ENCODE measurements around the gene CASK.
"Not testable (repeated sequence)": the region's sequence is repeated elsewhere in the genome, so short reads cannot be mapped to it uniquely, and the experiment has no call there.

CASK gene

GRCh38 chrX:41515376-41515775, 408.0 kb downstream of the CASK start:
- Histone ChIP-seq H3K23ac (ENCODE audit: low read length) (no peak overlapping the region), H3K9ac (ENCODE audit: low read length) (no peak overlapping the region), H3K4me2 (ENCODE audit: low read length) (no peak overlapping the region), H3K4me1 (ENCODE audit: control insufficient read depth, low read depth, low read length) (no peaks in the 10 kb centered on the region), H2AK5ac (ENCODE audit: low read length) (no peak overlapping the region), H2BK5ac (ENCODE audit: low read length) (no peak overlapping the region), H3K79me2 (ENCODE audit: control insufficient read depth, insufficient read depth, low read length) (no peaks in the 10 kb centered on the region), H2BK15ac (replicated peaks; ENCODE audit: low read depth) (no peak overlapping the region), H4K8ac (ENCODE audit: low read depth, low read length) (no peak overlapping the region), H3K4me3 (ENCODE audit: low read length) (no peak overlapping the region), H3K56ac (ENCODE audit: low read length) (no peak overlapping the region), H3K36me3 (ENCODE audit: control insufficient read depth, insufficient read depth, low read length) (no peaks in the 10 kb centered on the region), H3K4ac (ENCODE audit: low read depth, low read length) (no peak overlapping the region), H3K18ac (ENCODE audit: low read length) (no peak overlapping the region), H3K27me3 (ENCODE audit: insufficient read depth, low read length, poor library complexity) (no peaks in the 10 kb centered on the region), H4K5ac (ENCODE audit: low read length) (no peak overlapping the region), H3K27ac (ENCODE audit: low read depth, low read length) (no peak overlapping the region), H3K79me1 (ENCODE audit: low read length) (no peaks in the 10 kb centered on the region), H2BK120ac (ENCODE audit: low read depth, low read length) (no peak overlapping the region)
- no peak for DNase-seq
- whole genome bisulfite sequencing (ENCODE audit: extremely low coverage, insufficient coverage, low lambda C conversion rate), result no CpG with 5 or more reads among the region's 12 CpGs

GRCh38 chrX:41514179-41514578, 409.2 kb downstream of the CASK start:
- Histone ChIP-seq H3K9ac (ENCODE audit: low read length) (no peak overlapping the region), H3K4me2 (ENCODE audit: low read length) (no peak overlapping the region), H3K4ac (ENCODE audit: low read depth, low read length) (no peak overlapping the region), H3K4me3 (ENCODE audit: low read length) (no peak overlapping the region), H2BK120ac (ENCODE audit: low read depth, low read length) (no peak overlapping the region), H2AK5ac (ENCODE audit: low read length) (no peak overlapping the region), H3K79me1 (ENCODE audit: low read length) (no peaks in the 10 kb centered on the region), H4K8ac (ENCODE audit: low read depth, low read length) (no peak overlapping the region), H3K18ac (ENCODE audit: low read length) (no peak overlapping the region), H3K79me2 (ENCODE audit: control insufficient read depth, insufficient read depth, low read length) (no peaks in the 10 kb centered on the region), H3K56ac (ENCODE audit: low read length) (no peak overlapping the region), H2BK5ac (ENCODE audit: low read length) (no peak overlapping the region), H2BK15ac (replicated peaks; ENCODE audit: low read depth) (no peak overlapping the region), H3K27ac (ENCODE audit: low read depth, low read length) (no peak overlapping the region), H3K36me3 (ENCODE audit: control insufficient read depth, insufficient read depth, low read length) (no peaks in the 10 kb centered on the region), H3K27me3 (ENCODE audit: insufficient read depth, low read length, poor library complexity) (no peaks in the 10 kb centered on the region), H3K4me1 (ENCODE audit: control insufficient read depth, low read depth, low read length) (no peaks in the 10 kb centered on the region), H4K5ac (ENCODE audit: low read length) (no peak overlapping the region), H3K23ac (ENCODE audit: low read length) (no peak overlapping the region)
- WGBS (ENCODE audit: extremely low coverage, insufficient coverage, low lambda C conversion rate), result no CpG with 5 or more reads among the region's 9 CpGs
- DNase-seq, result no peak

- no CpG with 5 or more reads among the region's 7 CpGs for WGBS (ENCODE audit: extremely low coverage, insufficient coverage, low lambda C conversion rate)
- H4K5ac ChIP-seq (ENCODE audit: low read length); H2AK5ac ChIP-seq (ENCODE audit: low read length); H3K79me2 ChIP-seq (ENCODE audit: control insufficient read depth, insufficient read depth, low read length); H3K23ac ChIP-seq (ENCODE audit: low read length); H4K8ac ChIP-seq (ENCODE audit: low read depth, low read length); DNase-seq; H3K4me1 ChIP-seq (ENCODE audit: control insufficient read depth, low read depth, low read length); H3K56ac ChIP-seq (ENCODE audit: low read length); H3K79me1 ChIP-seq (ENCODE audit: low read length); H3K27me3 ChIP-seq (ENCODE audit: insufficient read depth, low read length, poor library complexity); H3K18ac ChIP-seq (ENCODE audit: low read length); H2BK15ac ChIP-seq (replicated peaks; ENCODE audit: low read depth); H2BK5ac ChIP-seq (ENCODE audit: low read length); H2BK120ac ChIP-seq (ENCODE audit: low read depth, low read length); H3K9ac ChIP-seq (ENCODE audit: low read length); H3K4ac ChIP-seq (ENCODE audit: low read depth, low read length); H3K27ac ChIP-seq (ENCODE audit: low read depth, low read length); H3K36me3 ChIP-seq (ENCODE audit: control insufficient read depth, insufficient read depth, low read length); H3K4me2 ChIP-seq (ENCODE audit: low read length); H3K4me3 ChIP-seq (ENCODE audit: low read length): not testable (repeated sequence)
These were observed 410.5 kb downstream of the CASK start for GRCh38 chrX:41512853-41513252.

GRCh38 chrX:41512394-41512793, 411.0 kb downstream of the CASK start:
- Histone ChIP-seq H3K4me1 (ENCODE audit: control insufficient read depth, low read depth, low read length) (no peaks in the 10 kb centered on the region), H3K4me3 (ENCODE audit: low read length) (no peak overlapping the region), H3K27ac (ENCODE audit: low read depth, low read length) (no peak overlapping the region), H4K8ac (ENCODE audit: low read depth, low read length) (no peak overlapping the region), H3K4me2 (ENCODE audit: low read length) (no peak overlapping the region), H3K56ac (ENCODE audit: low read length) (no peak overlapping the region), H3K79me2 (ENCODE audit: control insufficient read depth, insufficient read depth, low read length) (no peaks in the 10 kb centered on the region), H4K5ac (ENCODE audit: low read length) (no peak overlapping the region), H2BK15ac (replicated peaks; ENCODE audit: low read depth) (no peak overlapping the region), H3K23ac (ENCODE audit: low read length) (no peak overlapping the region), H2BK120ac (ENCODE audit: low read depth, low read length) (no peak overlapping the region), H2AK5ac (ENCODE audit: low read length) (no peak overlapping the region), H3K9ac (ENCODE audit: low read length) (no peak overlapping the region), H3K27me3 (ENCODE audit: insufficient read depth, low read length, poor library complexity) (no peaks in the 10 kb centered on the region), H3K4ac (ENCODE audit: low read depth, low read length) (no peak overlapping the region), H3K79me1 (ENCODE audit: low read length) (no peaks in the 10 kb centered on the region), H3K18ac (ENCODE audit: low read length) (no peak overlapping the region), H2BK5ac (ENCODE audit: low read length) (no peak overlapping the region), H3K36me3 (ENCODE audit: control insufficient read depth, insufficient read depth, low read length) (no peaks in the 10 kb centered on the region)
- WGBS (ENCODE audit: extremely low coverage, insufficient coverage, low lambda C conversion rate), result no CpG with 5 or more reads among the region's 4 CpGs
- DNase-seq, result no peak

- Histone ChIP-seq H3K23ac (ENCODE audit: low read length) (no peak overlapping the region), H3K27me3 (ENCODE audit: insufficient read depth, low read length, poor library complexity) (no peaks in the 10 kb centered on the region), H3K79me1 (ENCODE audit: low read length) (no peaks in the 10 kb centered on the region), H2BK15ac (replicated peaks; ENCODE audit: low read depth) (no peak overlapping the region), H3K56ac (ENCODE audit: low read length) (no peak overlapping the region), H3K4me2 (ENCODE audit: low read length) (no peak overlapping the region), H3K4me3 (ENCODE audit: low read length) (no peak overlapping the region), H3K36me3 (ENCODE audit: control insufficient read depth, insufficient read depth, low read length) (no peaks in the 10 kb centered on the region), H2BK120ac (ENCODE audit: low read depth, low read length) (no peak overlapping the region), H3K79me2 (ENCODE audit: control insufficient read depth, insufficient read depth, low read length) (no peaks in the 10 kb centered on the region), H2BK5ac (ENCODE audit: low read length) (no peak overlapping the region), H4K5ac (ENCODE audit: low read length) (no peak overlapping the region), H2AK5ac (ENCODE audit: low read length) (no peak overlapping the region), H3K4ac (ENCODE audit: low read depth, low read length) (no peak overlapping the region), H3K4me1 (ENCODE audit: control insufficient read depth, low read depth, low read length) (no peaks in the 10 kb centered on the region), H3K27ac (ENCODE audit: low read depth, low read length) (no peak overlapping the region), H3K9ac (ENCODE audit: low read length) (no peak overlapping the region), H4K8ac (ENCODE audit: low read depth, low read length) (no peak overlapping the region), H3K18ac (ENCODE audit: low read length) (no peak overlapping the region)
- DNase-seq, result no peak
- no CpG with 5 or more reads among the region's 4 CpGs for WGBS (ENCODE audit: extremely low coverage, insufficient coverage, low lambda C conversion rate)
These were observed 415.4 kb downstream of the CASK start for GRCh38 chrX:41507919-41508318.

- Histone ChIP-seq H4K5ac (ENCODE audit: low read length) (no peak overlapping the region), H3K27me3 (ENCODE audit: insufficient read depth, low read length, poor library complexity) (no peaks in the 10 kb centered on the region), H3K27ac (ENCODE audit: low read depth, low read length) (no peak overlapping the region), H3K4me2 (ENCODE audit: low read length) (no peak overlapping the region), H3K4me1 (ENCODE audit: control insufficient read depth, low read depth, low read length) (no peaks in the 10 kb centered on the region), H3K23ac (ENCODE audit: low read length) (no peak overlapping the region), H3K18ac (ENCODE audit: low read length) (no peak overlapping the region), H3K4ac (ENCODE audit: low read depth, low read length) (no peak overlapping the region), H4K8ac (ENCODE audit: low read depth, low read length) (no peak overlapping the region), H2BK5ac (ENCODE audit: low read length) (no peak overlapping the region), H3K36me3 (ENCODE audit: control insufficient read depth, insufficient read depth, low read length) (no peaks in the 10 kb centered on the region), H3K56ac (ENCODE audit: low read length) (no peak overlapping the region), H2AK5ac (ENCODE audit: low read length) (no peak overlapping the region), H2BK15ac (replicated peaks; ENCODE audit: low read depth) (no peak overlapping the region), H3K4me3 (ENCODE audit: low read length) (no peak overlapping the region), H3K9ac (ENCODE audit: low read length) (no peak overlapping the region), H3K79me2 (ENCODE audit: control insufficient read depth, insufficient read depth, low read length) (no peaks in the 10 kb centered on the region), H3K79me1 (ENCODE audit: low read length) (no peaks in the 10 kb centered on the region), H2BK120ac (ENCODE audit: low read depth, low read length) (no peak overlapping the region)
- WGBS (ENCODE audit: extremely low coverage, insufficient coverage, low lambda C conversion rate), result no CpG with 5 or more reads among the region's 1 CpG
- DNase-seq, result no peak
These were observed 421.4 kb downstream of the CASK start for GRCh38 chrX:41502004-41502403.
